K562 (cell line): ENCODE results near the gene ELOVL1. TPM values are rescaled to one million over a fixed set of nuclear protein-coding genes. Genes with fewer than 3 reads are reported as not detected.

ENCODE experiments used
- ATF1 ChIP-seq, 2 experiments: fragments of 450-650 bp in 1 of 2; IDR thresholded peaks; 2 replicates each; pipeline ENCODE4 v1.6.1; 2016; ENCODE audit warnings: missing compliant biosample characterization in 1 of 2, missing genetic modification characterization in 1 of 2
- CBX1 ChIP-seq: sonication (generic); IDR thresholded peaks from 2 replicates; pipeline ENCODE4 v1.6.1; 2016; ENCODE audit warnings: antibody characterized with exemption, low read depth, mild to moderate bottlenecking
- CCNT2 ChIP-seq: IDR thresholded peaks from 2 replicates; pipeline ENCODE4 v1.6.1; 2011; ENCODE audit warnings: borderline replicate concordance, low read depth, mild to moderate bottlenecking, moderate library complexity, mixed read lengths, low read length; ENCODE audit not compliant: insufficient read length; ENCODE audit errors: extremely low read depth
- CHD1 ChIP-seq: fragments of 200-600 bp; sonication (generic); IDR thresholded peaks from one replicate; pipeline ENCODE4 v1.6.1; 2012; ENCODE audit warnings: mild to moderate bottlenecking, moderate library complexity, low read length, inconsistent platforms
- DPF2 ChIP-seq: fragments of 450-650 bp; IDR thresholded peaks from 2 replicates; pipeline ENCODE4 v1.6.1; 2016
- E2F3 ChIP-seq: fragments of 250-450 bp; sonication (Bioruptor Pico); IDR thresholded peaks from 2 replicates; pipeline ENCODE4 v1.4.0; 2020; ENCODE audit warnings: mild to moderate bottlenecking
- EZH2 ChIP-seq: IDR thresholded peaks from 2 replicates; pipeline ENCODE4 v1.6.1; 2012; ENCODE audit warnings: low read depth, mild to moderate bottlenecking, inconsistent platforms, low read length, borderline replicate concordance
- FIP1L1 ChIP-seq: fragments of 200-400 bp; formaldehyde crosslinking; IDR thresholded peaks from 2 replicates; pipeline ENCODE4 v1.6.1; 2018; ENCODE audit warnings: mild to moderate bottlenecking, low read depth, low read length; ENCODE audit not compliant: poor library complexity, severe bottlenecking
- JUND ChIP-seq, 2 experiments: IDR thresholded peaks; 2 replicates in 1 of 2; 3 replicates in 1 of 2; pipeline ENCODE4 v1.6.1; 2011; ENCODE audit warnings: borderline replicate concordance in 2 of 2, low read depth in 2 of 2, low read length in 2 of 2, improper control_type of control experiment in 1 of 2, missing biosample characterization in 1 of 2, missing genetic modification characterization in 1 of 2, missing genetic modification reagents in 1 of 2
- KDM5B ChIP-seq: fragments of 200-600 bp; sonication (generic); IDR thresholded peaks from 2 replicates; pipeline ENCODE4 v1.6.1; 2012; ENCODE audit warnings: low read depth, mild to moderate bottlenecking, moderate library complexity, low read length, control low read depth, inconsistent platforms; ENCODE audit not compliant: insufficient replicate concordance
- KHSRP ChIP-seq: fragments of 450-650 bp; IDR thresholded peaks from 2 replicates; pipeline ENCODE4 v1.6.1; 2017
- NCOA1 ChIP-seq: fragments of 450-650 bp; IDR thresholded peaks from 2 replicates; pipeline ENCODE4 v1.6.1; 2016; ENCODE audit warnings: low read depth
- POLR2AphosphoS5 ChIP-seq: IDR thresholded peaks from 2 replicates; pipeline ENCODE4 v1.6.1; 2011; ENCODE audit warnings: mild to moderate bottlenecking, low read depth, low read length, moderate library complexity; ENCODE audit not compliant: control insufficient read depth, insufficient read depth
- SLC30A9 ChIP-seq: fragments of 250-450 bp; sonication (Bioruptor Pico); IDR thresholded peaks from 2 replicates; pipeline ENCODE4 v1.8.0; 2022; ENCODE audit warnings: mild to moderate bottlenecking, moderate library complexity
- TAL1 ChIP-seq: fragments of 450-650 bp; IDR thresholded peaks from 2 replicates; pipeline ENCODE4 v1.6.1; 2016; ENCODE audit warnings: mild to moderate bottlenecking
- TBL1XR1 ChIP-seq, 2 experiments: IDR thresholded peaks; 2 replicates each; pipeline ENCODE4 v1.6.1; 2012; ENCODE audit warnings: improper control_type of control experiment in 2 of 2, low read length in 2 of 2, mild to moderate bottlenecking in 1 of 2
- ZNF282 ChIP-seq: sonication (generic); formaldehyde crosslinking; IDR thresholded peaks from 2 replicates; pipeline ENCODE4 v1.8.1; 2023; ENCODE audit warnings: missing genetic modification reagents
- ZNF644 ChIP-seq: fragments of 200-800 bp; sonication (Bioruptor generic); IDR thresholded peaks from 2 replicates; pipeline ENCODE4 v1.6.1; 2016; ENCODE audit warnings: low read depth, missing genetic modification characterization, missing compliant biosample characterization
- polyA plus RNA-seq, 8 experiments: library from polyadenylated mRNA; depleted of rRNA in 4 of 8; stranded (reverse) in 5 of 8; unstranded in 3 of 8; fragments of >200 nt; fragmentation: Nextera tagmentation in 2 of 8; fragmentation: Illumina TruSeq in 1 of 8; extraction: Ambion mirVana in 2 of 8; extraction: Trizol in 1 of 8; gene quantifications; 2 replicates each; pipeline versions ENCODE4 v1.2.1 to v1.2.3, GENCODE V29; 2011 to 2014; ENCODE audit warnings: inconsistent platforms in 1 of 8, missing spikeins in 1 of 8
- total RNA-seq, 7 experiments: library from RNA; depleted of rRNA in 6 of 7; stranded (reverse); fragments of >200 nt in 6 of 7; fragmentation: Illumina TruSeq in 2 of 7; extraction: Trizol in 2 of 7; gene quantifications; 2 replicates each; pipeline versions ENCODE4 v1.2.1 to v1.2.3, GENCODE V29; 2011 to 2021; ENCODE audit warnings: low replicate concordance in 1 of 7
- TF ChIP-seq, protein P1 (sequence below): fragments of 250-450 bp; sonication (Bioruptor Pico); IDR thresholded peaks from 2 replicates; pipeline ENCODE4 v1.9.0; 2021; ENCODE audit warnings: mild to moderate bottlenecking, inconsistent platforms
- TF ChIP-seq, protein P2 (sequence below): fragments of 450-650 bp; IDR thresholded peaks from 2 replicates; pipeline ENCODE4 v1.6.1; 2016; ENCODE audit warnings: antibody characterized with exemption
- TF ChIP-seq, protein P3 (sequence below), 2 experiments: fragments of 450-650 bp; IDR thresholded peaks; 2 replicates each; pipeline ENCODE4 v1.6.1; 2016

The ELOVL1 gene
- total and polyA plus RNA-seq, 9 of the 15 experiments (the other 6 are each of a cell fraction or from before 2014, with no cell fraction given), result 51.0 to 157 (median 70.3) TPM

DNA sequence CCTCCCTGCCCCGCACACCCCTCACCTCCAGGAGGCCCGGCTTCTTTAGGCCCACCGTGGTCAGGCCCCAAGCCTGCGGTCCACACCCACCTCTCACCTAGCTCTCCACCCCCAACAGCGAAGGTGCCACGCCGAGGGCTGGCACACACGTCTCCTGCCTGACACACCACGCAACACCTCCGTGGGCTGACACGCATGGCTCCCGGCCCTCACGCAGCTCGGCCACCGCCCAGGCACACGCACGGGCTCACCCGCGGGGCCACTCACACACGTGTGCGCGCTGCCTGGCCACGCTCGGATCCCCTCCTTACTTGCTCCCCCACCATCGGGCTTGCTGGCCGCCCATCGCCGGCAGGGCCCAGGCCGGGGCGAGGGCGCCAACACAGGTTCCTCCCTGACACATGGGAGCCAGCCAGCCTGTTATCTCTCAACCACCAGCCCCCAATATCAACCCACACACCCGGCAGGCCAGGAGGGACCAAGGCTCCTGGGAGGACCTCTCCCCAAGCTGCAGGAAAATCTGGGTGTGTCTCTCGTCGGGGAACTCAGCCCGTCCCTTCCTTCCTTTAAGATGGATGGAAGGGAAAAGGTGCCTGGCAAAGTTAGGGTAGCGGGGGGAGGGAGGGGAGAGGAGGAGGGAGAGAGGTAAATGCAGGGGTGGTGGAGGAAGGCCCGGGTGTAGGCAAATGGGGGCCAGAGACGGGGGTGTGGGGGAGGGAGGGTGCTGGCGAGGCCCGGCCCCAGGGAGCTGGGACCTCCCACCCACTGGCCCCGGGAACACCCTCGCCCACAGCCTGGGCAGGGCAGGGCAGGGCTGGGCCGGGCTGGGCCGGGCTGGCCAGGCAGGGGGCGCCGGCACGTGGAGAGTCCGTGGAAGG, 546 bp downstream of the ELOVL1 start (continued):
- TF ChIP-seq TBL1XR1 (IDR thresholded peaks at IDR 0.05; ENCODE audit: low read length in 2 of 2), result 0 out of 4 replicates have a peak, but pooled peaks of 1 of the 2 experiments have one; percentile 49
- TF ChIP-seq E2F3 (CRISPR knock-in tag), result 0 out of 2 replicates have a peak, but pooled peaks have one; percentile 18
- 0 out of 2 replicates have a peak, but pooled peaks have one; percentile 12 for TF ChIP-seq CBX1
- TF ChIP-seq, protein P1, sequence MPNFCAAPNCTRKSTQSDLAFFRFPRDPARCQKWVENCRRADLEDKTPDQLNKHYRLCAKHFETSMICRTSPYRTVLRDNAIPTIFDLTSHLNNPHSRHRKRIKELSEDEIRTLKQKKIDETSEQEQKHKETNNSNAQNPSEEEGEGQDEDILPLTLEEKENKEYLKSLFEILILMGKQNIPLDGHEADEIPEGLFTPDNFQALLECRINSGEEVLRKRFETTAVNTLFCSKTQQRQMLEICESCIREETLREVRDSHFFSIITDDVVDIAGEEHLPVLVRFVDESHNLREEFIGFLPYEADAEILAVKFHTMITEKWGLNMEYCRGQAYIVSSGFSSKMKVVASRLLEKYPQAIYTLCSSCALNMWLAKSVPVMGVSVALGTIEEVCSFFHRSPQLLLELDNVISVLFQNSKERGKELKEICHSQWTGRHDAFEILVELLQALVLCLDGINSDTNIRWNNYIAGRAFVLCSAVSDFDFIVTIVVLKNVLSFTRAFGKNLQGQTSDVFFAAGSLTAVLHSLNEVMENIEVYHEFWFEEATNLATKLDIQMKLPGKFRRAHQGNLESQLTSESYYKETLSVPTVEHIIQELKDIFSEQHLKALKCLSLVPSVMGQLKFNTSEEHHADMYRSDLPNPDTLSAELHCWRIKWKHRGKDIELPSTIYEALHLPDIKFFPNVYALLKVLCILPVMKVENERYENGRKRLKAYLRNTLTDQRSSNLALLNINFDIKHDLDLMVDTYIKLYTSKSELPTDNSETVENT (CRISPR knock-in tag), result peak; percentile 67; the same call in 1 of the 2 replicates
- TF ChIP-seq SLC30A9 (CRISPR knock-in tag), result no peak
- TF ChIP-seq ATF1 (CRISPR knock-in tag; IDR thresholded peaks at IDR 0.05), result no peak
- TF ChIP-seq ATF1 (tag; IDR thresholded peaks at IDR 0.05), result peak; percentile 21; the same call in 1 of the 2 replicates
- no peak for TF ChIP-seq KHSRP
- TF ChIP-seq DPF2, result peak; percentile 81
- TF ChIP-seq, protein P2, sequence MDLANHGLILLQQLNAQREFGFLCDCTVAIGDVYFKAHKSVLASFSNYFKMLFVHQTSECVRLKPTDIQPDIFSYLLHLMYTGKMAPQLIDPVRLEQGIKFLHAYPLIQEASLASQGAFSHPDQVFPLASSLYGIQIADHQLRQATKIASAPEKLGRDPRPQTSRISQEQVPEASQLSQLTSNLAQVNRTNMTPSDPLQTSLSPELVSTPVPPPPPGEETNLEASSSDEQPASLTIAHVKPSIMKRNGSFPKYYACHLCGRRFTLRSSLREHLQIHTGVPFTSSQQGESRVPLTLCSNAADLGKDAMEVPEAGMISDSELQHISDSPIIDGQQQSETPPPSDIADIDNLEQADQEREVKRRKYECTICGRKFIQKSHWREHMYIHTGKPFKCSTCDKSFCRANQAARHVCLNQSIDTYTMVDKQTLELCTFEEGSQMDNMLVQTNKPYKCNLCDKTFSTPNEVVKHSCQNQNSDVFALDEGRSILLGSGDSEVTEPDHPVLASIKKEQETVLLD, result no peak
- 0 out of 2 replicates have a peak, but pooled peaks have one; percentile 21 for TF ChIP-seq ZNF644
- TF ChIP-seq, protein P3, sequence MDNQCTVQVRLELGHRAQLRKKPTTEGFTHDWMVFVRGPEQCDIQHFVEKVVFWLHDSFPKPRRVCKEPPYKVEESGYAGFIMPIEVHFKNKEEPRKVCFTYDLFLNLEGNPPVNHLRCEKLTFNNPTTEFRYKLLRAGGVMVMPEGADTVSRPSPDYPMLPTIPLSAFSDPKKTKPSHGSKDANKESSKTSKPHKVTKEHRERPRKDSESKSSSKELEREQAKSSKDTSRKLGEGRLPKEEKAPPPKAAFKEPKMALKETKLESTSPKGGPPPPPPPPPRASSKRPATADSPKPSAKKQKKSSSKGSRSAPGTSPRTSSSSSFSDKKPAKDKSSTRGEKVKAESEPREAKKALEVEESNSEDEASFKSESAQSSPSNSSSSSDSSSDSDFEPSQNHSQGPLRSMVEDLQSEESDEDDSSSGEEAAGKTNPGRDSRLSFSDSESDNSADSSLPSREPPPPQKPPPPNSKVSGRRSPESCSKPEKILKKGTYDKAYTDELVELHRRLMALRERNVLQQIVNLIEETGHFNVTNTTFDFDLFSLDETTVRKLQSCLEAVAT (IDR thresholded peaks at IDR 0.05), result 0 out of 4 replicates have a peak, but pooled peaks of 1 of the 2 experiments have one; percentile 9
- peak; percentile 78; the same call in 1 of the 2 replicates for TF ChIP-seq POLR2AphosphoS5
- no peak for TF ChIP-seq JUND (IDR thresholded peaks at IDR 0.05; ENCODE audit: borderline replicate concordance, low read depth, low read length)
- TF ChIP-seq JUND (tag; IDR thresholded peaks at IDR 0.05; ENCODE audit: borderline replicate concordance, low read depth, low read length), result no peak
- TF ChIP-seq EZH2, result no peak
- no peak for TF ChIP-seq ZNF282
- peak; percentile 34 for TF ChIP-seq KDM5B
- TF ChIP-seq FIP1L1, result peak; percentile 52
- peak; percentile 55 for TF ChIP-seq CHD1
- TF ChIP-seq NCOA1, result peak; percentile 50; the same call in 1 of the 2 replicates
- peak; percentile 88 for TF ChIP-seq TAL1
- peak; percentile 83 for TF ChIP-seq CCNT2
